GM06990 (cell line): ENCODE results near the gene CEP112.
"Not testable (repeated sequence)": the region's sequence is repeated elsewhere in the genome, so short reads cannot be mapped to it uniquely, and the experiment has no call there.

Source experiments
- DNase-seq: peaks from one replicate; pipeline ENCODE4 v3.0.0-alpha.2; 2011; ENCODE audit not compliant: insufficient read length; ENCODE audit errors: extremely low read depth
- H3K27me3 ChIP-seq: replicated peaks from 2 replicates; pipeline ENCODE4 v1.6.0; 2011; ENCODE audit warnings: low read length; ENCODE audit not compliant: control insufficient read depth, insufficient read depth
- H3K36me3 ChIP-seq: 2 replicates; pipeline ENCODE4 v1.5.1; 2011; ENCODE audit warnings: low read length; ENCODE audit not compliant: control insufficient read depth, insufficient read depth
- H3K4me3 ChIP-seq: replicated peaks from 2 replicates; pipeline ENCODE4 v1.5.1; 2011; ENCODE audit warnings: low read depth, mild to moderate bottlenecking, control low read depth, low read length
- CTCF ChIP-seq: IDR thresholded peaks from 2 replicates; pipeline ENCODE4 v1.5.1; 2011; ENCODE audit warnings: low read length, control low read depth, mild to moderate bottlenecking, inconsistent platforms; ENCODE audit not compliant: insufficient read depth, poor library complexity, severe bottlenecking

The CEP112 gene

GRCh38 chr17:65833214-65833613 lies 358.7 kb downstream of the CEP112 start:
- DNase-seq = no peak

GRCh38 chr17:65830356-65830755 lies 361.6 kb downstream of the CEP112 start:
- no peak for TF ChIP-seq CTCF
- DNase-seq = no peak
- no peak overlapping the region for H3K4me3 ChIP-seq
- H3K27me3 ChIP-seq = no peaks in the 10 kb centered on the region
- H3K36me3 ChIP-seq = no peaks in the 10 kb centered on the region

More at GRCh38 chr17:65833214-65833613, 358.7 kb downstream of the CEP112 start:
- H3K36me3 ChIP-seq = no peaks in the 10 kb centered on the region
- TF ChIP-seq CTCF = no peak
- H3K4me3 ChIP-seq = no peak overlapping the region
- no peaks in the 10 kb centered on the region for H3K27me3 ChIP-seq

DNA sequence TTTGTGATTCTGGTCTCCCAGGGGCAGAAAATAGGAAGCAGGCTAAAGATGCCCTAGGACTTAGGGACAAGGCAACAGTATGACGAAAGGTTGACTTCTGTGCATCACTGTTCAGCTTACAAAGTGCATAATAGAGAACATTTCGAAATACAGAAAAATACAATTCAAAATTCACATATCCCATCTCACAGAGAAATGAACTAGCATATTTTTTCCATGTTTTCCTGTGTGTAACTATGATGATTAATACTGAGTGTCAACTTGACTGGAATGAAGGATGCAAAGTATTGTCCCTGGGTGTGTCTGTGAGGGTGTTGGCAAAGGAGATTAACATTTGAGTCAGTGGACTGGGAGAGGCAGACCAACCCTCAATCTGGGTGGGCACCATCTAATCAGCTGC lies 365.4 kb downstream of the CEP112 start:
- not testable (repeated sequence) for H3K27me3 ChIP-seq, H3K36me3 ChIP-seq, DNase-seq, H3K4me3 ChIP-seq

DNA sequence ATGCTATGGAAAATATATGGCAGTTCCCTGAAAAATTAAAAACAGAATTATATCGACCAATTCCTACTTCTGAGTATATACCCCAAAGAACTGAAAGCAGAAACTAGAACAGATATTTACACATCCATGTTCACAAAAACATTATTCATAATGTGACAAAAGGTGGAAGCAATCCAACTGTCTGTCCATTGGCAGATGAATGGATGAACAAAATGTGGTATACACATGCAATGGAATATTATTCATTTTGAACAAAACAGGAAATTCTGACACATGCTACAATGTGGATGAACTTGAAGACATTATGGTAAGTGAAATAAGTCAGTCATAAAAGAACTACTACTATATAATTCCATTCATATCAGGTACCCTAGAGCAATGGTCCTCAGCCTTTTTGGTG lies 367.0 kb downstream of the CEP112 start:
- no peaks in the 10 kb centered on the region for H3K27me3 ChIP-seq
- DNase-seq = no peak
- no peak for TF ChIP-seq CTCF
- H3K4me3 ChIP-seq = no peak overlapping the region
- no peaks in the 10 kb centered on the region for H3K36me3 ChIP-seq

- no peaks in the 10 kb centered on the region for H3K36me3 ChIP-seq
- no peak overlapping the region for H3K4me3 ChIP-seq
- DNase-seq = no peak
- TF ChIP-seq CTCF = no peak
- no peaks in the 10 kb centered on the region for H3K27me3 ChIP-seq
Measured at GRCh38 chr17:65823713-65824112, 368.2 kb downstream of the CEP112 start.

GRCh38 chr17:65820811-65821210 lies 371.1 kb downstream of the CEP112 start:
- no peaks in the 10 kb centered on the region for H3K27me3 ChIP-seq
- DNase-seq = no peak
- H3K36me3 ChIP-seq = no peaks in the 10 kb centered on the region
- H3K4me3 ChIP-seq = no peak overlapping the region
- no peak for TF ChIP-seq CTCF
